Right lobe of liver (tissue), 6 donors: ENCODE data around the gene KAZN. TPM values are rescaled to one million over a fixed set of nuclear protein-coding genes. Genes with fewer than 3 reads are reported as not detected.

Source experiments
- ATAC-seq, 4 donors: fragments of 200-7000 bp; cut with Tn5 transposase; one replicate each; pipeline ENCODE4 v1.9.1; 2020; ENCODE audit warnings: mild to moderate bottlenecking in 4 of 4, moderate library complexity in 4 of 4
- DNase-seq, 3 donors: peaks; one replicate each; pipeline ENCODE4 v3.0.0-alpha.2; 2020
- H3K27ac ChIP-seq, 3 donors: fragments of 200-600 bp; one replicate each; pipeline ENCODE4 v1.8.0; 2022
- H3K27me3 ChIP-seq, 2 donors: fragments of 200-600 bp; one replicate each; pipeline ENCODE4 v1.8.0; 2022
- H3K36me3 ChIP-seq, 4 donors: fragments of 200-600 bp; sonication (generic) in 1 of 4; one replicate each; pipeline versions ENCODE4 v1.5.1 to v1.8.0; 2017 to 2022; ENCODE audit warnings: control low read depth in 1 of 4
- H3K4me1 ChIP-seq, 4 donors: fragments of 200-600 bp; sonication (generic) in 1 of 4; one replicate each; pipeline versions ENCODE4 v1.5.1 to v1.8.0; 2017 to 2022; ENCODE audit warnings: control low read depth in 1 of 4
- H3K4me3 ChIP-seq, 3 donors: fragments of 200-600 bp; one replicate each; pipeline ENCODE4 v1.8.0; 2022
- H3K9me3 ChIP-seq, 4 donors: fragments of 200-600 bp; sonication (generic) in 1 of 4; one replicate each; pipeline versions ENCODE4 v1.5.1 to v1.8.0; 2017 to 2022; ENCODE audit warnings: control low read depth in 1 of 4
- CTCF ChIP-seq, 4 donors: fragments of 200-600 bp in 3 of 4; fragments of 450-650 bp in 1 of 4; IDR thresholded peaks; one replicate each; pipeline versions ENCODE4 v1.5.1 to v1.8.0; 2016 to 2022; ENCODE audit warnings: antibody characterized with exemption in 4 of 4, mild to moderate bottlenecking in 2 of 4
- POLR2A ChIP-seq: fragments of 450-650 bp; IDR thresholded peaks from one replicate; pipeline ENCODE4 v1.6.1; 2017; ENCODE audit warnings: antibody characterized with exemption, mild to moderate bottlenecking
- WGBS: methylation state at CpG from one replicate; pipeline ENCODE4 v1.1.6; 2018; ENCODE audit warnings: low coverage, low lambda C conversion rate; ENCODE audit not compliant: insufficient coverage; ENCODE audit errors: missing lambda C conversion rate; 5-methylcytosine and 5-hydroxymethylcytosine counted together
- intact Hi-C, 2 donors: fragments of 100-400 bp; cut with DNase I; formaldehyde crosslinking; loops; one replicate each; pipeline versions ENCODE4 v1.11.2 to v1.14.1; 2022
- total RNA-seq, 6 experiments: library from RNA; depleted of rRNA in 2 of 6; stranded (reverse); fragments of >200 nt in 2 of 6; fragmentation: NEBNext Ultra II Directional in 3 of 6; extraction: Animal tissue kit (Norgen Biotek cat#: 25700) in 3 of 6; gene quantifications; one replicate each; pipeline versions ENCODE4 v1.1.0 to v1.2.4, GENCODE V29; 2016 to 2023
- donor health status: DM: no; HTN: yes; CAD: no.
- donor health status: DM: no; HTN: no; CAD: no.
- donor health status: DM: no; HTN: no; CAD: no.
- donor health status: DM: no; HTN: yes; CAD: no.
- donor health status: DM: no; HTN: yes; CAD: no.

KAZN gene
- total RNA-seq, 6 experiments from 2014 or later = 1.5 to 7.2 (median 2.7) TPM

GRCh38 chr1:14989931-14990728 lies 391.6 kb downstream of the KAZN start:
- DNase-seq = no peak
- ATAC-seq = no peak
- Histone ChIP-seq H3K4me1 (no peaks in the 10 kb centered on the region), H3K27ac (no peak overlapping the region), H3K27me3 (no peaks in the 10 kb centered on the region), H3K36me3 (no peaks in the 10 kb centered on the region), H3K9me3 (no peaks in the 10 kb centered on the region), H3K4me3 (no peak overlapping the region)
- intact Hi-C loops = no loop called here
- TF ChIP-seq CTCF (IDR thresholded peaks at IDR 0.05) (no peak), POLR2A (no peak)
- WGBS = 75% methylated on average over 11 of the region's 12 CpGs

GRCh38 chr1:14993414-14993813 lies 394.9 kb downstream of the KAZN start:
- no peaks in the 10 kb centered on the region for H3K4me1 ChIP-seq
- no peaks in the 10 kb centered on the region for H3K9me3 ChIP-seq
- no peak overlapping the region for H3K4me3 ChIP-seq
- intact Hi-C loops = no loop called here
- ATAC-seq = no peak
- no peaks in the 10 kb centered on the region for H3K27me3 ChIP-seq
- 69% methylated on average over 9 of the region's 13 CpGs for WGBS
- DNase-seq = no peak
- H3K27ac ChIP-seq = no peak overlapping the region
- TF ChIP-seq POLR2A (no peak), CTCF (IDR thresholded peaks at IDR 0.05) (no peak)
- no peaks in the 10 kb centered on the region for H3K36me3 ChIP-seq

GRCh38 chr1:14994148-14994547 lies 395.7 kb downstream of the KAZN start:
- ATAC-seq = no peak
- no peaks in the 10 kb centered on the region for H3K9me3 ChIP-seq
- no peak for TF ChIP-seq CTCF (IDR thresholded peaks at IDR 0.05)
- no peak for TF ChIP-seq POLR2A
- 28% methylated on average over 3 of the region's 7 CpGs for WGBS
- H3K36me3 ChIP-seq = no peaks in the 10 kb centered on the region
- no peak overlapping the region for H3K4me3 ChIP-seq
- H3K4me1 ChIP-seq = no peaks in the 10 kb centered on the region
- DNase-seq = no peak
- no peak overlapping the region for H3K27ac ChIP-seq
- intact Hi-C loops = no loop called here
- H3K27me3 ChIP-seq = no peaks in the 10 kb centered on the region

GRCh38 chr1:14994841-14995437 lies 396.5 kb downstream of the KAZN start:
- Histone ChIP-seq H3K4me1 (no peaks in the 10 kb centered on the region), H3K27me3 (no peaks in the 10 kb centered on the region), H3K36me3 (no peaks in the 10 kb centered on the region), H3K9me3 (no peaks in the 10 kb centered on the region), H3K4me3 (no peak overlapping the region), H3K27ac (no peak overlapping the region)
- DNase-seq (peak in 1 of 3 donors; percentile 66), ATAC-seq (peak in 1 of 4 donors; percentile 82)
- intact Hi-C loops = no loop called here
- TF ChIP-seq POLR2A (no peak), CTCF (IDR thresholded peaks at IDR 0.05) (no peak)
- 76% methylated on average over 4 of the region's 9 CpGs for WGBS
